Liver (tissue), 9 donors: ENCODE results near the gene SLC16A2. TPM values are rescaled to one million over a fixed set of nuclear protein-coding genes. Genes with fewer than 3 reads are reported as not detected.
"Not testable (repeated sequence)": the region's sequence is repeated elsewhere in the genome, so short reads cannot be mapped to it uniquely, and the experiment has no call there.

ENCODE experiments used
- DNase-seq: peaks from one replicate; pipeline ENCODE4 v3.0.0-alpha.2; 2017; ENCODE audit warnings: low spot score
- H3K27ac ChIP-seq, 2 donors: one replicate each; pipeline ENCODE4 v1.7.0; 2013; ENCODE audit warnings: inconsistent platforms in 2 of 2, low read length in 2 of 2, control low read depth in 1 of 2, low read depth in 1 of 2, mild to moderate bottlenecking in 1 of 2
- H3K27me3 ChIP-seq, 4 donors: one replicate each; pipeline versions ENCODE4 v1.6.1 to v1.7.0; 2013; ENCODE audit warnings: low read length in 3 of 4, inconsistent platforms in 1 of 4, mild to moderate bottlenecking in 1 of 4, moderate library complexity in 1 of 4; ENCODE audit not compliant: control insufficient read depth in 4 of 4, insufficient read depth in 4 of 4
- H3K36me3 ChIP-seq, 4 donors: one replicate each; pipeline versions ENCODE4 v1.6.1 to v1.7.0; 2013; ENCODE audit warnings: low read length in 3 of 4, mild to moderate bottlenecking in 3 of 4, low read depth in 1 of 4, moderate library complexity in 1 of 4; ENCODE audit not compliant: control insufficient read depth in 4 of 4, insufficient read depth in 3 of 4
- H3K4me1 ChIP-seq, 4 donors: one replicate each; pipeline versions ENCODE4 v1.6.1 to v1.7.0; 2013; ENCODE audit warnings: low read length in 3 of 4, mild to moderate bottlenecking in 3 of 4, moderate library complexity in 1 of 4; ENCODE audit not compliant: control insufficient read depth in 4 of 4, insufficient read depth in 4 of 4
- H3K4me3 ChIP-seq, 3 donors: one replicate each; pipeline versions ENCODE4 v1.6.1 to v1.7.0; 2013; ENCODE audit warnings: low read length in 3 of 3, control low read depth in 1 of 3, low read depth in 1 of 3, mild to moderate bottlenecking in 1 of 3
- H3K9ac ChIP-seq, 2 donors: one replicate each; pipeline ENCODE4 v1.7.0; 2013; ENCODE audit warnings: low read length in 2 of 2, mild to moderate bottlenecking in 2 of 2, moderate library complexity in 2 of 2, control low read depth in 1 of 2, low read depth in 1 of 2
- H3K9me3 ChIP-seq, 4 donors: one replicate each; pipeline versions ENCODE4 v1.6.1 to v1.7.0; 2013; ENCODE audit warnings: low read length in 3 of 4; ENCODE audit not compliant: control insufficient read depth in 4 of 4
- EGR1 ChIP-seq, 2 donors: IDR thresholded peaks; 2 replicates each; pipeline ENCODE4 v1.6.1; 2016 to 2018; ENCODE audit warnings: antibody characterized with exemption in 2 of 2, low read depth in 2 of 2
- FOXA1 ChIP-seq: IDR thresholded peaks from 2 replicates; pipeline ENCODE4 v1.6.1; 2016; ENCODE audit warnings: antibody characterized with exemption
- FOXA2 ChIP-seq: IDR thresholded peaks from 2 replicates; pipeline ENCODE4 v1.6.1; 2016; ENCODE audit warnings: antibody characterized with exemption
- GABPA ChIP-seq, 2 donors: IDR thresholded peaks in 1 of 2; conservative IDR thresholded peaks in 1 of 2; 2 replicates each; pipeline ENCODE4 v1.6.1; 2016; ENCODE audit warnings: antibody characterized with exemption in 2 of 2, mild to moderate bottlenecking in 1 of 2, moderate library complexity in 1 of 2
- HNF4A ChIP-seq, 2 donors: conservative IDR thresholded peaks; 2 replicates each; pipeline ENCODE4 v1.6.1; 2016; ENCODE audit warnings: antibody characterized with exemption in 2 of 2, mild to moderate bottlenecking in 2 of 2
- HNF4G ChIP-seq: IDR thresholded peaks from 2 replicates; pipeline ENCODE4 v1.6.1; 2016; ENCODE audit warnings: antibody characterized with exemption
- JUND ChIP-seq, 2 donors: IDR thresholded peaks; 2 replicates each; pipeline ENCODE4 v1.6.1; 2016; ENCODE audit warnings: antibody characterized with exemption in 2 of 2
- NR2F2 ChIP-seq: IDR thresholded peaks from 2 replicates; pipeline ENCODE4 v1.6.1; 2016; ENCODE audit warnings: antibody characterized with exemption
- RAD21 ChIP-seq, 2 donors: IDR thresholded peaks; 2 replicates each; pipeline ENCODE4 v1.6.1; 2016; ENCODE audit warnings: antibody characterized with exemption in 2 of 2, mild to moderate bottlenecking in 2 of 2
- RXRA ChIP-seq, 2 donors: IDR thresholded peaks; 2 replicates each; pipeline ENCODE4 v1.6.1; 2017 to 2018; ENCODE audit warnings: antibody characterized with exemption in 2 of 2, mild to moderate bottlenecking in 1 of 2
- SP1 ChIP-seq: IDR thresholded peaks from 2 replicates; pipeline ENCODE4 v1.6.1; 2018; ENCODE audit warnings: antibody characterized with exemption, mild to moderate bottlenecking
- TAF1 ChIP-seq: conservative IDR thresholded peaks from 2 replicates; pipeline ENCODE4 v1.6.1; 2016; ENCODE audit warnings: antibody characterized with exemption, mild to moderate bottlenecking
- YY1 ChIP-seq: IDR thresholded peaks from 2 replicates; pipeline ENCODE4 v1.6.1; 2016; ENCODE audit warnings: antibody characterized with exemption, mild to moderate bottlenecking
- WGBS: extraction: QIAGEN DNeasy Blood & Tissue Kit; methylation state at CpG from one replicate; pipeline ENCODE4 v1.1.7; 2013; 5-methylcytosine and 5-hydroxymethylcytosine counted together
- polyA plus RNA-seq, 2 donors: library from polyadenylated mRNA; stranded (reverse) in 1 of 2; unstranded in 1 of 2; fragments of 200-250 nt in 1 of 2; fragments of >200 nt in 1 of 2; fragmentation: Nextera tagmentation in 1 of 2; extraction: Ambion mirVana in 1 of 2; gene quantifications; one replicate each; pipeline versions ENCODE4 v1.2.1 to v1.2.3, GENCODE V29; 2013 to 2015
- total RNA-seq, 2 donors: library from RNA; depleted of rRNA; stranded (reverse); fragments of >200 nt; gene quantifications; one replicate each; pipeline ENCODE4 v1.2.3, GENCODE V29; 2014
- TF ChIP-seq, protein P1 (sequence below): IDR thresholded peaks from 2 replicates; pipeline ENCODE4 v1.6.1; 2016; ENCODE audit warnings: antibody characterized with exemption
- TF ChIP-seq, protein P2 (sequence below): fragments of 150-350 bp; IDR thresholded peaks from 2 replicates; pipeline ENCODE4 v1.5.1; 2017; ENCODE audit warnings: improper control_type of control experiment, low read depth, low read length; ENCODE audit not compliant: missing input control
- TF ChIP-seq, protein P3 (sequence below): IDR thresholded peaks from 2 replicates; pipeline ENCODE4 v1.6.1; 2016; ENCODE audit warnings: antibody characterized with exemption, mild to moderate bottlenecking
- TF ChIP-seq, protein P4 (sequence below): IDR thresholded peaks from 2 replicates; pipeline ENCODE4 v1.6.1; 2016; ENCODE audit warnings: antibody characterized with exemption
- TF ChIP-seq, protein P5 (sequence below): IDR thresholded peaks from 2 replicates; pipeline ENCODE4 v1.6.1; 2016; ENCODE audit warnings: antibody characterized with exemption
- donor health status: healthy.
- donor health status: healthy.
- donor health status: healthy.
- donor health status: healthy.
- donor health status: healthy.

The SLC16A2 gene
- total and polyA plus RNA-seq, 4 donors = 10.0 to 32.7 (median 21.9) TPM

DNA sequence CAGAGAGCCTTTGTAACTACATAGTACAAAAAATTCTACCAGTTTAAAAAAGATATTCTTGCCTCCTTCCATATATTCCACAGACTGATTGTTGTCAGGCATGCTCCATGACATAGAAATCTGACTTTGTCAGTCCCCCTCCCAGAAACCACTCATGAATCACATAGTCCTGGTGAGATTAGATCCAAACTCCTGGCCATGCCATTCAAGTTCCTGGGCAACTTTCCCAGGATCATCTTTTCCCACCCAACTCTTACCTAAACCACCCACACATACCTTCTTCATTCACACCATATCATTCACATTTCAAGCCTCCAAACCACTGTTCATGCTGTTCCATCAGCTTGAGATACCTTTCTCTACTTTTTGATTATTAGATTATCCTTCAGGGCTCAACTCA lies 46.4 kb downstream of the SLC16A2 start:
- Histone ChIP-seq H3K9ac (no peak overlapping the region), H3K9me3 (no peaks in the 10 kb centered on the region), H3K27me3 (peaks cover 0 to 2% (median 0%) of the 10 kb centered on the region in 4 donors), H3K27ac (peak overlapping the region in 1 of 2 donors; percentile 12), H3K4me3 (no peak overlapping the region), H3K4me1 (peaks cover 0 to 1% (median 0%) of the 10 kb centered on the region in 4 donors), H3K36me3 (no peaks in the 10 kb centered on the region)
- no peak for DNase-seq
- no peak for TF ChIP-seq NR2F2
- TF ChIP-seq JUND (IDR thresholded peaks at IDR 0.05) = no peak
- TF ChIP-seq, protein P1, sequence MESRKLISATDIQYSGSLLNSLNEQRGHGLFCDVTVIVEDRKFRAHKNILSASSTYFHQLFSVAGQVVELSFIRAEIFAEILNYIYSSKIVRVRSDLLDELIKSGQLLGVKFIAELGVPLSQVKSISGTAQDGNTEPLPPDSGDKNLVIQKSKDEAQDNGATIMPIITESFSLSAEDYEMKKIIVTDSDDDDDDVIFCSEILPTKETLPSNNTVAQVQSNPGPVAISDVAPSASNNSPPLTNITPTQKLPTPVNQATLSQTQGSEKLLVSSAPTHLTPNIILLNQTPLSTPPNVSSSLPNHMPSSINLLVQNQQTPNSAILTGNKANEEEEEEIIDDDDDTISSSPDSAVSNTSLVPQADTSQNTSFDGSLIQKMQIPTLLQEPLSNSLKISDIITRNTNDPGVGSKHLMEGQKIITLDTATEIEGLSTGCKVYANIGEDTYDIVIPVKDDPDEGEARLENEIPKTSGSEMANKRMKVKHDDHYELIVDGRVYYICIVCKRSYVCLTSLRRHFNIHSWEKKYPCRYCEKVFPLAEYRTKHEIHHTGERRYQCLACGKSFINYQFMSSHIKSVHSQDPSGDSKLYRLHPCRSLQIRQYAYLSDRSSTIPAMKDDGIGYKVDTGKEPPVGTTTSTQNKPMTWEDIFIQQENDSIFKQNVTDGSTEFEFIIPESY = no peak
- TF ChIP-seq HNF4A (conservative IDR thresholded peaks at IDR 0.05) = no peak
- no peak for TF ChIP-seq RAD21 (IDR thresholded peaks at IDR 0.05)
- no peak for TF ChIP-seq RXRA (IDR thresholded peaks at IDR 0.05)
- no peak for TF ChIP-seq HNF4G
- no peak for TF ChIP-seq YY1
- TF ChIP-seq TAF1 = no peak
- TF ChIP-seq SP1 = no peak
- TF ChIP-seq, protein P2, sequence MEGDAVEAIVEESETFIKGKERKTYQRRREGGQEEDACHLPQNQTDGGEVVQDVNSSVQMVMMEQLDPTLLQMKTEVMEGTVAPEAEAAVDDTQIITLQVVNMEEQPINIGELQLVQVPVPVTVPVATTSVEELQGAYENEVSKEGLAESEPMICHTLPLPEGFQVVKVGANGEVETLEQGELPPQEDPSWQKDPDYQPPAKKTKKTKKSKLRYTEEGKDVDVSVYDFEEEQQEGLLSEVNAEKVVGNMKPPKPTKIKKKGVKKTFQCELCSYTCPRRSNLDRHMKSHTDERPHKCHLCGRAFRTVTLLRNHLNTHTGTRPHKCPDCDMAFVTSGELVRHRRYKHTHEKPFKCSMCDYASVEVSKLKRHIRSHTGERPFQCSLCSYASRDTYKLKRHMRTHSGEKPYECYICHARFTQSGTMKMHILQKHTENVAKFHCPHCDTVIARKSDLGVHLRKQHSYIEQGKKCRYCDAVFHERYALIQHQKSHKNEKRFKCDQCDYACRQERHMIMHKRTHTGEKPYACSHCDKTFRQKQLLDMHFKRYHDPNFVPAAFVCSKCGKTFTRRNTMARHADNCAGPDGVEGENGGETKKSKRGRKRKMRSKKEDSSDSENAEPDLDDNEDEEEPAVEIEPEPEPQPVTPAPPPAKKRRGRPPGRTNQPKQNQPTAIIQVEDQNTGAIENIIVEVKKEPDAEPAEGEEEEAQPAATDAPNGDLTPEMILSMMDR = no peak
- TF ChIP-seq, protein P3, sequence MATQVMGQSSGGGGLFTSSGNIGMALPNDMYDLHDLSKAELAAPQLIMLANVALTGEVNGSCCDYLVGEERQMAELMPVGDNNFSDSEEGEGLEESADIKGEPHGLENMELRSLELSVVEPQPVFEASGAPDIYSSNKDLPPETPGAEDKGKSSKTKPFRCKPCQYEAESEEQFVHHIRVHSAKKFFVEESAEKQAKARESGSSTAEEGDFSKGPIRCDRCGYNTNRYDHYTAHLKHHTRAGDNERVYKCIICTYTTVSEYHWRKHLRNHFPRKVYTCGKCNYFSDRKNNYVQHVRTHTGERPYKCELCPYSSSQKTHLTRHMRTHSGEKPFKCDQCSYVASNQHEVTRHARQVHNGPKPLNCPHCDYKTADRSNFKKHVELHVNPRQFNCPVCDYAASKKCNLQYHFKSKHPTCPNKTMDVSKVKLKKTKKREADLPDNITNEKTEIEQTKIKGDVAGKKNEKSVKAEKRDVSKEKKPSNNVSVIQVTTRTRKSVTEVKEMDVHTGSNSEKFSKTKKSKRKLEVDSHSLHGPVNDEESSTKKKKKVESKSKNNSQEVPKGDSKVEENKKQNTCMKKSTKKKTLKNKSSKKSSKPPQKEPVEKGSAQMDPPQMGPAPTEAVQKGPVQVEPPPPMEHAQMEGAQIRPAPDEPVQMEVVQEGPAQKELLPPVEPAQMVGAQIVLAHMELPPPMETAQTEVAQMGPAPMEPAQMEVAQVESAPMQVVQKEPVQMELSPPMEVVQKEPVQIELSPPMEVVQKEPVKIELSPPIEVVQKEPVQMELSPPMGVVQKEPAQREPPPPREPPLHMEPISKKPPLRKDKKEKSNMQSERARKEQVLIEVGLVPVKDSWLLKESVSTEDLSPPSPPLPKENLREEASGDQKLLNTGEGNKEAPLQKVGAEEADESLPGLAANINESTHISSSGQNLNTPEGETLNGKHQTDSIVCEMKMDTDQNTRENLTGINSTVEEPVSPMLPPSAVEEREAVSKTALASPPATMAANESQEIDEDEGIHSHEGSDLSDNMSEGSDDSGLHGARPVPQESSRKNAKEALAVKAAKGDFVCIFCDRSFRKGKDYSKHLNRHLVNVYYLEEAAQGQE = no peak
- TF ChIP-seq, protein P4, sequence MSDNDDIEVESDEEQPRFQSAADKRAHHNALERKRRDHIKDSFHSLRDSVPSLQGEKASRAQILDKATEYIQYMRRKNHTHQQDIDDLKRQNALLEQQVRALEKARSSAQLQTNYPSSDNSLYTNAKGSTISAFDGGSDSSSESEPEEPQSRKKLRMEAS = no peak
- TF ChIP-seq FOXA1 = no peak
- no peak for TF ChIP-seq EGR1 (IDR thresholded peaks at IDR 0.05; ENCODE audit: low read depth in 2 of 2)
- TF ChIP-seq, protein P5, sequence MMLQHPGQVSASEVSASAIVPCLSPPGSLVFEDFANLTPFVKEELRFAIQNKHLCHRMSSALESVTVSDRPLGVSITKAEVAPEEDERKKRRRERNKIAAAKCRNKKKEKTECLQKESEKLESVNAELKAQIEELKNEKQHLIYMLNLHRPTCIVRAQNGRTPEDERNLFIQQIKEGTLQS = no peak
- TF ChIP-seq GABPA (IDR thresholded peaks at IDR 0.05 in 1 of 2, conservative IDR thresholded peaks at IDR 0.05 in 1 of 2) = no peak
- TF ChIP-seq FOXA2 = no peak

DNA sequence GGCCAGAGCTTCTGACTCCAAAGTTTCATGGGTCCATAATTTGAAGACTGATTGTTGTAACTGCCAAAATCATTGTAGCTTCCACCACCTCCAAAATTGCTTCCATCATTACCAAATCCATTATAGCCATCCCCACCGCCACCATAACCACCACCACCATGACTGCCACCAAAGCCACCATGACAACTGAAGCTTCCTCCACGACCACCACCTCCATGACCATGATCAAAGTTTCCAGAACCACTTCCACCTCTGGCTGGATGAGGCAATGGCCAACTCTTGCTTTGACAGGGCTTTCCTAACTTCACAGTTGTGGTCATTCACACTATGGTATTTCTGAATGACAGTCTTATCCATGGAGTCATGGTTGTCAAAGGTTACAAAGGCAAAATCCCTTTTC lies 51.8 kb downstream of the SLC16A2 start:
- H3K27ac ChIP-seq, H3K36me3 ChIP-seq, H3K4me3 ChIP-seq, H3K4me1 ChIP-seq, H3K9me3 ChIP-seq, H3K27me3 ChIP-seq, H3K9ac ChIP-seq, DNase-seq: not testable (repeated sequence)
- 88% methylated on average over 2 of the region's 2 CpGs for WGBS
